ENCODE measurements around the gene BAG5.
A peak's percentile ranks its signal among the peaks of the same experiment; 100 is the strongest.

Gene BAG5

GRCh38 chr14:103529383-103530365, 32.8 kb downstream of the BAG5 start:
- H3K27me3 ChIP-seq (ENCODE audit: low read length) = no peaks in the 10 kb centered on the region
- H3K36me3 ChIP-seq (ENCODE audit: low read length) = no peaks in the 10 kb centered on the region
- no peaks in the 10 kb centered on the region for H3F3A ChIP-seq (ENCODE audit: insufficient read depth)
- no peaks in the 10 kb centered on the region for H3K9me2 ChIP-seq (replicated peaks; ENCODE audit: insufficient read depth, low read length)
- H4K20me1 ChIP-seq (ENCODE audit: low read depth, low read length) = no peaks in the 10 kb centered on the region
- H3K9me3 ChIP-seq (ENCODE audit: insufficient read depth, low read length) = no peaks in the 10 kb centered on the region
- H2AFZ ChIP-seq (ENCODE audit: low read depth, low read length, severe bottlenecking) = no peak overlapping the region
- peak overlapping the region; percentile 78 for H3K9ac ChIP-seq (ENCODE audit: low read length)
- peak overlapping the region; percentile 73 for H3K4me2 ChIP-seq (ENCODE audit: low read depth, low read length, poor library complexity, severe bottlenecking)
- no peak overlapping the region for H3K27ac ChIP-seq (ENCODE audit: low read depth, low read length)
- peak overlapping the region; percentile 89 for H3K4me3 ChIP-seq (ENCODE audit: insufficient read depth, low read length, poor library complexity, severe bottlenecking)
- H3K79me2 ChIP-seq (ENCODE audit: insufficient read depth, low read length) = peaks cover 22% of the 10 kb centered on the region
- TF ChIP-seq CTCF (IDR thresholded peaks at IDR 0.05; ENCODE audit: insufficient read depth, low read length, poor library complexity, severe bottlenecking) = no peak
- no peak for TF ChIP-seq EZH2phosphoT487 (conservative IDR thresholded peaks at IDR 0.05; ENCODE audit: low read length)

- no peaks in the 10 kb centered on the region for H3F3A ChIP-seq (ENCODE audit: insufficient read depth)
- H3K36me3 ChIP-seq (ENCODE audit: low read length) = no peaks in the 10 kb centered on the region
- TF ChIP-seq CTCF (IDR thresholded peaks at IDR 0.05; ENCODE audit: insufficient read depth, low read length, poor library complexity, severe bottlenecking) (no peak), EZH2phosphoT487 (conservative IDR thresholded peaks at IDR 0.05; ENCODE audit: low read length) (no peak)
- peak within 1 kb of the TSS; percentile 10; the same call in 1 of the 2 replicates for H3K27ac ChIP-seq (ENCODE audit: low read depth, low read length)
- H3K9me2 ChIP-seq (replicated peaks; ENCODE audit: insufficient read depth, low read length) = no peaks in the 10 kb centered on the region
- H2AFZ ChIP-seq (ENCODE audit: low read depth, low read length, severe bottlenecking) = peak within 1 kb of the TSS; percentile 85
- H3K27me3 ChIP-seq (ENCODE audit: low read length) = no peaks in the 10 kb centered on the region
- H3K9ac ChIP-seq (ENCODE audit: low read length) = peak within 1 kb of the TSS; percentile 78
- H4K20me1 ChIP-seq (ENCODE audit: low read depth, low read length) = no peaks in the 10 kb centered on the region
- peak within 1 kb of the TSS; percentile 73 for H3K4me2 ChIP-seq (ENCODE audit: low read depth, low read length, poor library complexity, severe bottlenecking)
- peak within 1 kb of the TSS; percentile 89 for H3K4me3 ChIP-seq (ENCODE audit: insufficient read depth, low read length, poor library complexity, severe bottlenecking)
- H3K79me2 ChIP-seq (ENCODE audit: insufficient read depth, low read length) = peaks cover 22% of the 10 kb centered on the region
- H3K9me3 ChIP-seq (ENCODE audit: insufficient read depth, low read length) = no peaks in the 10 kb centered on the region
Observed at GRCh38 chr14:103528587-103529382, 33.7 kb downstream of the BAG5 start, which contains the start of gene TRMT61A. Gene TRMT61A (plus strand): TSS chr14:103529196. CDS start chr14:103529979, 783 bp downstream.

GRCh38 chr14:103528146-103528586, 34.3 kb downstream of the BAG5 start:
- TF ChIP-seq CTCF (IDR thresholded peaks at IDR 0.05; ENCODE audit: insufficient read depth, low read length, poor library complexity, severe bottlenecking) (no peak), EZH2phosphoT487 (conservative IDR thresholded peaks at IDR 0.05; ENCODE audit: low read length) (no peak)
- Histone ChIP-seq H2AFZ (ENCODE audit: low read depth, low read length, severe bottlenecking) (peak overlapping the region; percentile 85), H3K9ac (ENCODE audit: low read length) (peak overlapping the region; percentile 78), H3K27ac (ENCODE audit: low read depth, low read length) (no peak overlapping the region), H3K27me3 (ENCODE audit: low read length) (no peaks in the 10 kb centered on the region), H3F3A (ENCODE audit: insufficient read depth) (no peaks in the 10 kb centered on the region), H3K4me2 (ENCODE audit: low read depth, low read length, poor library complexity, severe bottlenecking) (peak overlapping the region; percentile 65), H4K20me1 (ENCODE audit: low read depth, low read length) (no peaks in the 10 kb centered on the region), H3K79me2 (ENCODE audit: insufficient read depth, low read length) (peaks cover 22% of the 10 kb centered on the region), H3K4me3 (ENCODE audit: insufficient read depth, low read length, poor library complexity, severe bottlenecking) (peak overlapping the region; percentile 74), H3K9me2 (replicated peaks; ENCODE audit: insufficient read depth, low read length) (no peaks in the 10 kb centered on the region), H3K9me3 (ENCODE audit: insufficient read depth, low read length) (no peaks in the 10 kb centered on the region), H3K36me3 (ENCODE audit: low read length) (no peaks in the 10 kb centered on the region)

All from SU-DHL-6 (cell line).